ENCODE data around the gene FLOT1. TPM values are rescaled to one million over a fixed set of nuclear protein-coding genes. Genes with fewer than 3 reads are reported as not detected.
"Not testable (repeated sequence)": the region's sequence is repeated elsewhere in the genome, so short reads cannot be mapped to it uniquely, and the experiment has no call there.

FLOT1 gene
- total RNA-seq, 2 donors from 2014 or later, result 135 to 177 TPM

DNA sequence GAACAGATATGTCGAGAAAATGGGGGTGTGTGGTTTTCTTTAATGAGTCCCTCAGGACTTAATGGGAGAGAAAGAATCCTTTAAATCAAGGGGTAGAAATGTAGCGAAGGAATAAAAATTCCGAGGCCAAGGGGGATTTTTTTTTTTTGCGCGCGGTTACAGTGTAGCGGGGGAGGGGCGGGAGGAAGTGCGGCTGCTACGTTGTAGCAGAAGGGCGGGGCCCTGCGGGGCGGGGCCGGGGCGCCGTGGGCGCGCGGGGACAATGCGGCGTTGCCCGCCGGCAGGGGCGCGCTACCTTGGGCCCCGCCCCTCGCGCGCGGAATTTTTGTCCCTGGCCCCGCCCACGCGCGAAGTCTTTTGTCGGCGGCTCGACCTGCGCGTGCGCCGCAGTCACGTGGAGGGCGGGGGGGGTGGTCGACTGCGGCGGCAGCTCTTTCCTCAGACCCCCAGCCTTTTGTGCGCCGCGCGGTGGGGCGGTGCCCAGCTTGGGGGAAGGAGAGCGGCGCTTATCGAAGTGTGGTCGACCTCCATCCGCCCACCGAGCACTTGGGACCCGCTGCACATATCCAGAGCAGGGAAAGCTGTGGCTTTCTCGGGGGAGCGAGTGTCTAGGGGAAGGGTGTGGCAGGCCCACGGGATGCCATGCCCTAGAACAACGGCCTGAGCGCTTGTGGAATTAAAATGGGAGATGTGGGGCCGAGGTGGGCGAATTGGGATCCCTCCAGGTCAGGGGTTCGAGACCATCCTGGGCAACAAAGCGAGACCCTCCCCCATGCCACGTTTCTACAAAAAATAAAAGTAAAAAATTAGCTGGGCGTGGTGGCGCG, 21.1 kb downstream of the FLOT1 start:
- no peaks in the 10 kb centered on the region for H3K9me3 ChIP-seq
- peaks cover 30% of the 10 kb centered on the region for H3K36me3 ChIP-seq
- peak; percentile 58 for DNase-seq (ENCODE audit: low spot score)
- TF ChIP-seq, protein P1, sequence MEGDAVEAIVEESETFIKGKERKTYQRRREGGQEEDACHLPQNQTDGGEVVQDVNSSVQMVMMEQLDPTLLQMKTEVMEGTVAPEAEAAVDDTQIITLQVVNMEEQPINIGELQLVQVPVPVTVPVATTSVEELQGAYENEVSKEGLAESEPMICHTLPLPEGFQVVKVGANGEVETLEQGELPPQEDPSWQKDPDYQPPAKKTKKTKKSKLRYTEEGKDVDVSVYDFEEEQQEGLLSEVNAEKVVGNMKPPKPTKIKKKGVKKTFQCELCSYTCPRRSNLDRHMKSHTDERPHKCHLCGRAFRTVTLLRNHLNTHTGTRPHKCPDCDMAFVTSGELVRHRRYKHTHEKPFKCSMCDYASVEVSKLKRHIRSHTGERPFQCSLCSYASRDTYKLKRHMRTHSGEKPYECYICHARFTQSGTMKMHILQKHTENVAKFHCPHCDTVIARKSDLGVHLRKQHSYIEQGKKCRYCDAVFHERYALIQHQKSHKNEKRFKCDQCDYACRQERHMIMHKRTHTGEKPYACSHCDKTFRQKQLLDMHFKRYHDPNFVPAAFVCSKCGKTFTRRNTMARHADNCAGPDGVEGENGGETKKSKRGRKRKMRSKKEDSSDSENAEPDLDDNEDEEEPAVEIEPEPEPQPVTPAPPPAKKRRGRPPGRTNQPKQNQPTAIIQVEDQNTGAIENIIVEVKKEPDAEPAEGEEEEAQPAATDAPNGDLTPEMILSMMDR (IDR thresholded peaks at IDR 0.05), result peak; percentile 45
- H3K27ac ChIP-seq, result peak overlapping the region; percentile 92
- peak overlapping the region; percentile 93 for H3K4me3 ChIP-seq
- ATAC-seq (ENCODE audit: insufficient number of reproducible peaks, low FRiP score, low read depth), result peak; percentile 29
- no peaks in the 10 kb centered on the region for H3K27me3 ChIP-seq (replicated peaks; ENCODE audit: insufficient read depth)
- H3K4me1 ChIP-seq (ENCODE audit: control insufficient read depth in 1 of 2, low read depth in 2 of 2), result peaks cover 21 to 63% of the 10 kb centered on the region in 2 donors

DNA sequence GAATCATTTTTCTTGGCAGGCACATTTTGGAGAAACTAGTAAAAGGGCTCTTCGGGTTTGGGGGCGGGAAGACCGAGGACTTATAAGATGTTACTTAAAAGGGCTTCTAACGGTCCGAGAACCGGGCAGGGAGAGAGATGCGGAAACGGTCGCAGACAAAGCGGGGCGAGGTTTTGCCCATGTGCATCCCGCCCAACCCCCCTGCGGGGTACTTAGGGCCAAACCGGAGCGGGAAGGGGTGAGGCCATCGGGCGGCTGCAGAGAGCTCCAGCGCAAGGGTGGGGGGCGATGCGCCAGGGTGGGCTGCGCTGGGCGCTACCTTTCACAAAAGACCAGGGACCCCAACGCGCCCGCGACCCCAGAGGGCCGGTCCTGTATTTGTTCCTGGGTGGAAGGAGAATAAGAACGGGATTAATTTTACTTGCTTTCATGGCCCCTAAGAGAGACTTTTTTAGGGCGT, 21.7 kb downstream of the FLOT1 start:
- H3K4me3 ChIP-seq, result peak overlapping the region; percentile 93
- H3K36me3 ChIP-seq, result peaks cover 27% of the 10 kb centered on the region
- DNase-seq (ENCODE audit: low spot score) (no peak), ATAC-seq (ENCODE audit: insufficient number of reproducible peaks, low FRiP score, low read depth) (no peak)
- peak overlapping the region; percentile 92 for H3K27ac ChIP-seq
- peaks cover 18 to 65% of the 10 kb centered on the region in 2 donors for H3K4me1 ChIP-seq (ENCODE audit: control insufficient read depth in 1 of 2, low read depth in 2 of 2)
- TF ChIP-seq, protein P1 (IDR thresholded peaks at IDR 0.05), result no peak
- H3K9me3 ChIP-seq, result no peaks in the 10 kb centered on the region
- H3K27me3 ChIP-seq (replicated peaks; ENCODE audit: insufficient read depth), result no peaks in the 10 kb centered on the region

DNA sequence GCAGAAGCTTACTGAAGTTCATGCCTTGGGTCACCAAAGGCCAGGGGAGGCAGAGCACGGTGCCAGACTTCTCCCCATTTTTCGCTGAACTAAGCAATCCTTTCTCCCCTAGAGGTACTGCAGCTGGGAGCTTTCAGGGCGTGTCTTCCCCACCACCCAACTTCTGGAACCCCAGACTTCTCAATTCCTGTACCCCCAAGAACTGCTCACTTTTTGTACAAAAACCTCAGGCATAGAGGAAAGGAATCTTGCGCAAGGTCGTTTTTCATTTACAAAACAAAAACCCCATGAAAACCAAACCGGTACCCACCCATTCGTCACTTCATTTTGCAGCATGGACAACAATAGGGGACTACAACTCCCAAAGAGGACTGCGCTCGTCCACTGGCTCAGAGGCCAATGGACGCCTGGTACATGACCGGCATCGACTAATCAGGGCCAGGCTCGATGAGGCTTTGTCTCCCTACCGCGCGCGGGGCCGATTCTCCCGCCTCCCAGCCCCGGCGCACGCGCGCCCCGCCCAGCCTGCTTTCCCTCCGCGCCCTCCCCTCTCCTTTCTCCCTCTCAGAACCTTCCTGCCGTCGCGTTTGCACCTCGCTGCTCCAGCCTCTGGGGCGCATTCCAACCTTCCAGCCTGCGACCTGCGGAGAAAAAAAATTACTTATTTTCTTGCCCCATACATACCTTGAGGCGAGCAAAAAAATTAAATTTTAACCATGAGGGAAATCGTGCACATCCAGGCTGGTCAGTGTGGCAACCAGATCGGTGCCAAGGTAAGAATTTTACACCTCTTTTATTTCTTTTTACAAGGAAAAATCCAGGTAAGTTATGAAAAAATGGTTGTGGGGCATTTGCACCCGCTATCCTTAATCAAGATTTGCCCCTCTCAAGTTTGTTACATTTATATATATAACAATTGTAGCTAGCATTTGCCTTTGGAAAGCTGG, 22.4 kb downstream of the FLOT1 start, which contains the start of gene TUBB:
TUBB (plus strand) TSS at position 562 of the 947 bp plus-strand sequence; CDS start at position 717, 155 bp downstream.
- Histone ChIP-seq H3K4me1 (ENCODE audit: control insufficient read depth in 1 of 2, low read depth in 2 of 2) (peaks cover 11 to 58% of the 10 kb centered on the region in 2 donors), H3K36me3 (peaks cover 22% of the 10 kb centered on the region), H3K9me3 (no peaks in the 10 kb centered on the region), H3K4me3 (peak within 1 kb of the TSS; percentile 93), H3K27me3 (replicated peaks; ENCODE audit: insufficient read depth) (no peaks in the 10 kb centered on the region), H3K27ac (peak within 1 kb of the TSS; percentile 92)
- TF ChIP-seq, protein P1 (IDR thresholded peaks at IDR 0.05), result no peak
- ATAC-seq (ENCODE audit: insufficient number of reproducible peaks, low FRiP score, low read depth) (peak; percentile 37), DNase-seq (ENCODE audit: low spot score) (peak; percentile 87)

DNA sequence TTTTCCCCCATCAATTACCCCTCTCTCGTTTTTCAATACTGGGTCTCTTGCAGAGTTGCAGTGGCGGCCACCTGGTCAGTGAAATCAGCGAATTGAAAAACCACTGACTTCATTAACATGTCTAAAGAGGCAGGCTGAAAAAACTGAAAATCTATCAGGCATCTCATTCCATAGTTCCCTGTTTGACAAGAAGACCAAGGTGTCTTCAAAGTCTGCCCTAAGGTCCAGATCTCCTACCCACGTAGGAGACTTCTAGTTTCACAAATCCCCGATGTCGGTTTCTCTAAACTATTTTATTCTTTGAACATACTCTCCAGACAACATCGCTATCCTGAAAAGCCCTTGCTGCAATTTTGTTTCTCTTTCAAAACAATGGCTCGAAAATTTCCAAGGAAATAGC, 23.1 kb downstream of the FLOT1 start:
- ATAC-seq (ENCODE audit: insufficient number of reproducible peaks, low FRiP score, low read depth) (no peak), DNase-seq (ENCODE audit: low spot score) (no peak)
- peaks cover 15% of the 10 kb centered on the region for H3K36me3 ChIP-seq
- peaks cover 10 to 54% of the 10 kb centered on the region in 2 donors for H3K4me1 ChIP-seq (ENCODE audit: control insufficient read depth in 1 of 2, low read depth in 2 of 2)
- H3K27ac ChIP-seq, result peak overlapping the region; percentile 80 to 84
- TF ChIP-seq, protein P1 (IDR thresholded peaks at IDR 0.05), result no peak
- no peaks in the 10 kb centered on the region for H3K27me3 ChIP-seq (replicated peaks; ENCODE audit: insufficient read depth)
- H3K4me3 ChIP-seq, result peak overlapping the region; percentile 93
- no peaks in the 10 kb centered on the region for H3K9me3 ChIP-seq

DNA sequence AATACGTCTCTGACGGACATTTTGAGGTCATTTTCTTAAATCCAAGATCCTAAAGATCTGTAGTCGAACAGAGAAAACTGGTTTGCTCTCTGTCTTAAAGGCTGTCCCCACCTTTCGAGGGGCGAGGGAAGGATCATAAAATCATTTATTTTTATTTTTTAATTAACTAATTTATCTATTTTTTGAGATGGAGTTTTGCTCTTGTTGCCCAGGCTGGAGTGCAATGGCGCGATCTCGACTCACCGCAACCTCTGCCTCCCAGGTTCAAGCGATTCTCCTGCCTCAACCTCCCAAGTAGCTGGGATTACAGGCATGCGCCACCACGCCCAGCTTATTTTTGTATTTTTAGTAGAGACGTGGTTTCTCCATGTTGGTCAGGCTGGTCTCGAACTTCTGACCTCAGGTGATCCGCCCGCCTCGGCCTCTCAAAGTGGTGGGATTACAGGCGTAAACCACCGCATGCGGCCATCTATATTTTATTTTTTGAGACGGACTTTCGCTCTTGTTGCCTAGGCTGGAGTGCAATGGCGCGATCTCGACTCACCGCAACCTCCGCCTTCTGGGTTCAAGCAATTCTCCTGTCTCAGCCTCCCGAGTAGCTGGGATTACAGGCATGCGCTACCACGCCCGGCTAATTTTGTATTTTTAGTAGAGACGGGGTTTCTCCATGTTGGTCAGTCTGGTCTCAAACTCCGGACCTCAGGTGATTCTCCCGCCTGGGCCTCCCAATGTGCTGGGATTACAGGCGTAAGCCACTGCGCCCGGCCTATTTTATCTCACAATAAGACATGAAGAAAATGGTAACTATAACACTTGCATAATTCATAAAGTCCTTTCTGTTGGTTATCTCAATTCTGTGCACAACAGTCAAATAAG, 24.4 kb downstream of the FLOT1 start:
- Histone ChIP-seq H3K4me1 (ENCODE audit: control insufficient read depth in 1 of 2, low read depth in 2 of 2) (peaks cover 10 to 42% of the 10 kb centered on the region in 2 donors), H3K4me3 (peak overlapping the region; percentile 80), H3K36me3 (peaks cover 13% of the 10 kb centered on the region), H3K27ac (peak overlapping the region; percentile 76 to 84)
- not testable (repeated sequence) for H3K9me3 ChIP-seq; DNase-seq (ENCODE audit: low spot score); ATAC-seq (ENCODE audit: insufficient number of reproducible peaks, low FRiP score, low read depth); H3K27me3 ChIP-seq (replicated peaks; ENCODE audit: insufficient read depth)
